Choroid plexus epithelial cell (primary cell): ENCODE measurements around the gene OPCML.

Source experiments
- DNase-seq: peaks from one replicate; pipeline ENCODE4 v3.0.0-alpha.2; 2010; ENCODE audit warnings: low read depth
- H3K4me3 ChIP-seq: 2 replicates; pipeline ENCODE4 v1.5.1; 2011; ENCODE audit warnings: low read depth, mild to moderate bottlenecking, control low read depth, low read length, moderate library complexity
- CTCF ChIP-seq: conservative IDR thresholded peaks from 2 replicates; pipeline ENCODE4 v1.5.1; 2011; ENCODE audit warnings: low read depth, mild to moderate bottlenecking, control low read depth, inconsistent platforms, low read length, moderate library complexity

OPCML gene

GRCh38 chr11:133531971-133532651 is at the start of gene OPCML:
Gene OPCML, minus strand, starts transcription at chr11:133532501.
- no peak for TF ChIP-seq CTCF
- no peak for DNase-seq
- H3K4me3 ChIP-seq = no peak within 1 kb of the TSS

- no peak for TF ChIP-seq CTCF
- no peak overlapping the region for H3K4me3 ChIP-seq
- DNase-seq = no peak
These were observed 48.8 kb upstream of the OPCML start for GRCh38 chr11:133581091-133581490.

- TF ChIP-seq CTCF = no peak
- no peak overlapping the region for H3K4me3 ChIP-seq
- no peak for DNase-seq
These were observed 47.1 kb upstream of the OPCML start for GRCh38 chr11:133579165-133580031.

GRCh38 chr11:133577403-133577802 is 45.1 kb upstream of the OPCML start:
- DNase-seq = no peak
- no peak for TF ChIP-seq CTCF
- H3K4me3 ChIP-seq = no peak overlapping the region

GRCh38 chr11:133576351-133576750 is 44.0 kb upstream of the OPCML start:
- DNase-seq = no peak
- no peak overlapping the region for H3K4me3 ChIP-seq
- no peak for TF ChIP-seq CTCF

- H3K4me3 ChIP-seq = no peak overlapping the region
- DNase-seq = no peak
- no peak for TF ChIP-seq CTCF
These were observed 40.8 kb upstream of the OPCML start for GRCh38 chr11:133573081-133573480.
